CD4-positive, alpha-beta T cell treated with Interleukin-15 for 1 hour (primary cell): ENCODE data around the gene TCAF1.
"Not testable (repeated sequence)": the region's sequence is repeated elsewhere in the genome, so short reads cannot be mapped to it uniquely, and the experiment has no call there.

ENCODE experiments used
- DNase-seq: peaks from one replicate; pipeline ENCODE4 v3.0.0-alpha.2; 2020

Gene TCAF1

GRCh38 chr7:143905509-143905908, 3.5 kb upstream of the TCAF1 start:
- DNase-seq = no peak

DNA sequence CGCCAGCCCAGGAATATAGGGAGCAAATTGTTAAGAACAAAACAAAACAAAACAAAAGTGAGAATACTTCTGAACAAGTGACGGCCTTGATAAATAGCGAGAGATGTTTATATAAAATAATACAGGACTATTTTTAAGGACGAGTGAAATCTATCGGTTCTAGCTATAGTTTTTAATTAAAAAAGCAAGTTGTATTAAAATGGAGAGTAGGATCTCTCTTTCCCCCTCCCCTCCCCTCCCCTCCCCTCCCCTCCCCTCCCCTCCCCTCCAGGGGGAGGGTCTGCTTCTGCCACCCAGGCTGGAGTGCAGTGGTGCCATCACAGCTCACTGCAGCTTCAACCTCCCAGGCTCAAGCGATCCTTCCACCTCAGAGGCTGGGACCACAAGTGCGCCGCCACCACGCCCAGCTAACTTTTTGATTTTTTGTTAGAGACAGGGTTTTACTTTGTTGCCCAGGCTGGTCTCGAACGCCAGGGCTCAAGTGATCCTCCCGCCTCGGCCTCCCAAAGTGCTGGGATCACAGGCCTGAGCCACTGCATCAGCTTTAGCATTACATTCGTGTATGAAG, 440 bp upstream of the TCAF1 start:
- no peak for DNase-seq

- no peak for DNase-seq
Measured at GRCh38 chr7:143901332-143901667, 676 bp downstream of the TCAF1 start.

- no peak for DNase-seq
Measured at GRCh38 chr7:143900230-143900766, 1.7 kb downstream of the TCAF1 start.

DNA sequence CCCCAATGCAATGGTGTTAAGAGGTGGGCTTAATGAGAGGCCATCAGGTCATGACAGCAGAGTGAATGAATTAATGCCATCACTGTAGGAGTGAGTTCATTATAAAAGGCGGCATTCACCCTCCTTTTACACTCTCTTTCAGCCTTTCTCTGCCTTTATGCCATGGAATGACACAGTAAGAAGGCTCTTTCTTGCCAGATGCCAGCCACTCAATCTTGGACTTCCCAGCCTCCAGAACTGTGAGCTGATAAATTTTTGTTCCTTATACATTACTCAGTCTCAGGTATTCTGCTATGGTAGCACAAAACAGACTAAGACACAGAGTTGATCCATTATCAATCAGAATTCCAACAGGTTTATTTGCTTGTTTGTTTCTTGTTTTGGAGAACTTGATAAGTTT, 3.2 kb downstream of the TCAF1 start:
- no peak for DNase-seq

GRCh38 chr7:143896667-143897066, 5.3 kb downstream of the TCAF1 start:
- DNase-seq = no peak

DNA sequence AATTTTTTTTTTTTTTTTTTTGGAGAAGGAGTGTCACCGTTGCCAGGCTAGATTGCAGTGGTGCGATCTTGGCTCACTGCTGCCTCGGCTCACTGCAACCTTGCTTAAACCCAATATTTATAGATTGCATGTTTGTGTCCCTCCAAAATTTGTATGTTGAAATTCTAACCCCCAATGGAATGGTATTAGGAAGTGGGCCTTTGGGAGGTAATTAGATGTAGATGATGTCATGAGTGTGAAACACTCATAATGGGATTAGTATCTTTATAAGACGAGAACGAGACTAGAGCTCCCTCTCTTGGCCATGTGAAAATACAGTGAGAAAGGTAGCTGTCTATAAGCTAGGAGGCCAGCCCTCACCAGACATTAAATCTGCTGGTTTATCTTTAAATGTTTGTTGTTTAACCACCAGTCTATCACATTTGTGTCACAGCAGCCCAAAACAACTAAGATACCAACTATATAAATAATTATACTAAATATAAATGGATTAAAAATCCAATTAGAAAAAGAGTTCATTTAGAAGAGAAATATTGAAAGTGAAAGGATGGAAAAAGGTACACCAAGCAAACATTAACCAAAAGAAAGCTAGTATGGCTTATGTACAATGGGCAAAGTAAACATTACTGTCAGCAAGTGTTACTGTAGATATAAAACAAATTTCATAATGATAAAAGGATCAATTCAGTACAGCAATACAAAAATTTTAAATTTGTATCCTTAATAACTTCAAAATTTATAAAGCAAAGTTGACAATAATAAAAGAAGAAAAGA, 9.3 kb downstream of the TCAF1 start:
- no peak for DNase-seq

DNA sequence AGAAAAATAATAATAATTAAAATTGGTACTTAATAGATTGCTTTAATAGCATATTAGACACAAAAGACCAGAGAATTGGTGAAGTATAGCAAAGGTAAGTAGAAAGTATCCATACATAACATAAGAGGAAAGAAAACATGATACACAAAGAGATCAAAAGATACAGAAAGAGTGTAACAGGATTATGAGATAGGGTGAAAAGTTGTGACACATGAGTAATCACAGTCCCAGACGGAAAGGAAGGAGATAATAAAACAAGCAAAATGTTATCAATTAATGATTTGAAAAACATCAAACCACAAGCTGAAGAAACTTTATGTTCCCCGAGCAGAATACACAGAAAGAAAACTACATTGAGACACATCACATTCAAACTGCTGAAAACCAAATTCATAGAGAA, 10.5 kb downstream of the TCAF1 start:
- DNase-seq = no peak

GRCh38 chr7:143890558-143890957, 11.4 kb downstream of the TCAF1 start:
- DNase-seq = no peak

DNA sequence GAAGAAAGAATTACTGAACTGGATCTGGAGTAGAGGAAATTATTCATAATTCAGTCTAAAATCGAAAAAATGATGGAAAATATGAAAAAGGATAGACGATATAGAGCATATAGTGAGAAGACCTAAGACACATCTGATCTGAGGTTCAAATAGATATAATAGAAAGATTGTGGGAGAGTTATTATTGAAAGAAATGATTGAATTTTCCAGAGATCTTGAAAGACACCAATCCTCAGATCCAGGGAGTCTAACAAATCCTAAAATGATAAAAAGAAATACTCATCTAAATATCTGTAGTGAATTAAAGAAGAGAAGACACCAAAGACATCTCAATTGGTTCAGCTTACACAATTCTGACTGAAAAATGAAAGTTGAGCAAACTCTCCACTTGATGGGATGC, 12.9 kb downstream of the TCAF1 start:
- DNase-seq = no peak

DNA sequence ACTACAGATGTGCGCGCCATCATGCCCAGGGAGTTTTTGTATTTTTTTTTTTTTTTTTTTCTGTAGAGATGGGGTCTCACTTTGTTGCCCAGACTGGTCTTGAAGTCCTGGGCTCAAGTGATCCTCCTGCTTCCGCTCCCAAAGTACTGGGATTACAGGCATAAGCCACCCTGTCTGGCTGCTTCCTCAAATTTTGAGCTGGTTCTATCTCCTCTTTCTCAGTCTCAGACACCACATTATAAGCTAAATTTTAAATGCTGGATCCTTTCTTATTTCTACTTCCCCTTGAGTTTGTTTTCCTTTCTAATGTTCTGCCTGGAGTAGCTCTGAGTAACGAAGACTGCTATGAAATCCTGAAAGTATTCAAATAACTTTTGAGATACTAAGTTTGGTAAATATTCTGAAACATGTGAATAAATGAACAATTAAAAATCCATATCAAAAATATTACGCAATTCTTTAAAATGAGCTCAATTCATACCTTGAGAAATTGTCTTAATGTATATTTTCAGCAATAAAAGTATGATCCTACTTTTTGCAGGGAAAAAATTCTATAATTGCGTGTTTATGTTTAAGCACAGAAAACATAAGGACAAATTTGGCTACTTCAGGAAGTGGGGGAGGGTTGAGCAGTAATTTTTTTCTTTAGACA, 15.0 kb downstream of the TCAF1 start:
- DNase-seq = no peak

- no peak for DNase-seq
Measured at GRCh38 chr7:143885951-143886350, 16.0 kb downstream of the TCAF1 start.

DNA sequence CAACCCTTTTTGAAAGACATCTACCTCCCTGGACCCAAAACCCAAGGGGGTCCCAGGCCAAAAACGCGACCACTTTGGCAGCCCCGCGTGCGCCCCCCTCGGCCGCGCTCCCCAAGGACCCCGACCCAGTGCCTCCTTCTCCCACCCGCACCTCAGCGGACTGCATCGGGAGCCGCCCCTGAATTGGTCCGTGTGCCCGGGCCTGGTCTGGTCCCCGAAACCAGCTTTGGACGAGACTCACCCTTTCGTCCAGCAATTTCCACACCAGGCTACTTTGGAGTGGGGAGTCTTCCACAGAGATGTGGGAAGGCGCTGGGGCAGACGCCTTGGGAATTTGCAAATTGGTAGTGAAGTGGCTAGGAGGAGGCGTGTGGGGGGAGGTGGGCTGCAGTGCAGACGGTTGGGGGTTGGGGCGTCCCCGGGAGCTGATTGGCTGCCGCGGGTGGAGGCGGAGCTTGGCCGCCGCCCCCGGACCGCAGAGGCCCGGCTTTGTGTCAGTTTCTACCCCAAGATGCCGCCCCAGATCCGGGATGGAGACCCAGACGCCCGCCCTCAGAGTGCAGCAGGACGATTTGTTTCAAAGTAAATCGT, 16.9 kb downstream of the TCAF1 start:
- DNase-seq = no peak

DNA sequence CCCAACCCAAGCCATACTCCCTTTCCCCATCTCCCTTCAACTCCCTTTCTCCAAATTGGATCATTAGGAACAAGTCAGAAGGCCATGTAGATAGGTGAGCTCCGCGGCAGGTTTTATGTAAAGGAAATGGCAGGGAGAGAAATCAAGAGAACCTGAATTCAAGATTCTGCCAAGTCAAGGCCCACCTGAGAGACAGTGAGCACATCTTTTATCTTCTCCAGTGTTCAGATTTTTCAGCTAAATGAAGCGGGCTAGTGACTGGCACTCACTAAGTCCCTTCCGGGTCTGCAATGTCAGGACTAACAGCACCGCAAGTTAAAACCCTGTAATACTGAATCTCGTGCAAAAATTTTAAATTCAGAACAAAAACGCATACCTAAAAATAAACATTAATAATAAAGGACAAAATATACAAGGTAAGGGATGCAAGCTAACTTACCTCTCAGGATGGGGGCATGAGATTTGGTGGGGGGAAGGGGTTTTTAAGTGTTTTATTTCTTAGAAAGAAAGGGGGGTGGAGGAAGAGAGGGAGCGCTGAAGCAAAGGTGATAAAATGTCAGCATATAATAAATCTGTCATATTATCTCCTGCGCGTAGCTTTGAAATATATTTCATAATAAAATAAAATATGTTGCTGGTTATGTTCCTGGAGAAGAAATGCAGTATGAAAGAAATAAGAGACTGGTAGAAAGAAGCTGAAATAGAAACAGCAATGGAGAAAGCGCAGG, 17.6 kb downstream of the TCAF1 start:
- DNase-seq = no peak

GRCh38 chr7:143882604-143883078, 19.3 kb downstream of the TCAF1 start:
- DNase-seq = no peak

DNA sequence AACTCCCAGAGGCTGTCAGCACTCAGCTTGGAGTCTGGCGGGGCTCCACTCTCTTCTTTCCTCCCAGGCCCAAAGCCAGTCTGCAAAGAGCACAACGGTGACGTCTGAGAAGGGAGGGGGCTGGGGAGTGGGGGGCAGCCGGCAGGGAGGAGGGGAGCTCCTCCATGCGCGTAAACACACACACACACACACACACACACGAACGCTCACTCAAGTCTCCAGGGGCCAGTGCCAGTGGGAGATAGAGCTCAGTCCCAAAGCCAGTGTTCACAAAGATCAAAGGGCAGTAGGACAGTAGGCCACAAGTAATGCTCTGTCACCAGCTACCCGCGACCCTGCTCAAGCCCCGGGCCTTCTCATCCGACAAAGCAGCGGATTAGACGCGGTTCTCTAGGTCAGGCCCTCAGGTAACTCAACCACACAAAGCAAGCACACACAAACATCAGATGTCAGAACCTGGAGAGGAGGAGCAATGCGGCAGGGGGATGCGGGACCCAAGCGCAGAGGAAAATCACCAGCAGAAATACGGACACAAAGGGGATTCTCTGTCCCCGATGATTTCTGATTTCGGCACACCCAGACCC, 19.9 kb downstream of the TCAF1 start:
- DNase-seq = no peak

- DNase-seq = no peak
Measured at GRCh38 chr7:143878884-143879283, 23.1 kb downstream of the TCAF1 start.

DNA sequence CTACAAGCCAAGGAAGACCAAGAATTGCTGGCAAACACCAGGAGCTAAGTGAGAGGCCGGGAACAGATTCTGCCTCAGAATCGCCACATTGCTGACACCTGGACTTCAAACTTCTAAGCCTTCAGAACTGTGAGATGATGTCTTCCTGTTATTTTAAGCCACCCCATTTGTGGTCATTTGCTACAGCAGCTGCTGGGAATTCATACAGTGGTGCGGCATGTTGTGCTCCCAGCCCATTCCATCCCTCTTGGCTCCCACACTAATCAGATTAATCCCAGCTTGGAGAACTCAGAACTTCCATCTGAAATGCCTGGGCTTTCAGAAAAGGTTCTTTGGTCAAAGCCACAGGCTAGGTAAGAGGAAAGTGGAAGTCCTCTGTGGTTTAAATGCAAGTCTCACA, 24.9 kb downstream of the TCAF1 start:
- no peak for DNase-seq

GRCh38 chr7:143876218-143876617, 25.8 kb downstream of the TCAF1 start:
- DNase-seq = no peak

- not testable (repeated sequence) for DNase-seq
Measured at GRCh38 chr7:143873242-143873641, 28.7 kb downstream of the TCAF1 start.

GRCh38 chr7:143871534-143871933, 30.4 kb downstream of the TCAF1 start:
- not testable (repeated sequence) for DNase-seq

DNA sequence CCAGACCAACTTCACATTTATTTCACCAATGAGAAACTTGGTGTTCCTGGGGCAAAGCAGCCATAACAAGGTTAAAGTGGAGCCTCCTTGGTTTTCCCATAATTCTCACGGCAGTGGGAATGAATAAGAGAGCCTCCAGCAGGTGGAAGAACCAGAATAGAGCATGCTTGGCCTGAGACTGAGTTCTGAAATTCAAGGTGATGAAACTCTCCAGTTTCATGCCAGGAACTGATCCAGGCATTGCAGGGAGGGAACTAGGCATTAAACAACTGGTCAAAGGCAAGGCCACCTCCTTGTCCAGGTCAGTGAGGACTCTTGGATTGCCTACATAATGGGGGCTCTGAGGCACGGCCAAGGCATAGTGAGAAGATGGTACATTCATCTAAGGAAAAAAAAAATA, 44.0 kb downstream of the TCAF1 start:
- DNase-seq = not testable (repeated sequence)

GRCh38 chr7:143855443-143855842, 46.5 kb downstream of the TCAF1 start:
- not testable (repeated sequence) for DNase-seq
